Measurements from ENCODE around the gene CGB5.

DNA sequence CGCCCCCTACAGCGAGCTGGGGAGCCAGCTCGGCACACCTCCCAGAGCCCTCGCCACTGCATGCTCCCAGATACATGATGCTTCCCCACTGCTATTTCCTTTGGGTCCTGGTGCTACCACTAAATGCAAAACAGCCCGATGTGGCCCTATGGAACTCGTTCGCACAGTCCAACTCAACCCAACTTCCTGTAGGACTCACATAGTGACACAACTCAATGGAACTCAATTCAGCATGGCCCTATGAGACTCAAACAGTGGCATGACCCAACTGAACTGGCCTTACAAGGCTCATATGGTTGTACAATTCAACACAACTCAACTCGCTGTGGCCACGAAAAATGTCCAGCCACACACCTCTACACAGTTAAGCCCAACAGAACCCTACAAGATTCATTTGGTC, 25.4 kb downstream of the CGB5 start:
- TF ChIP-seq, protein P1, sequence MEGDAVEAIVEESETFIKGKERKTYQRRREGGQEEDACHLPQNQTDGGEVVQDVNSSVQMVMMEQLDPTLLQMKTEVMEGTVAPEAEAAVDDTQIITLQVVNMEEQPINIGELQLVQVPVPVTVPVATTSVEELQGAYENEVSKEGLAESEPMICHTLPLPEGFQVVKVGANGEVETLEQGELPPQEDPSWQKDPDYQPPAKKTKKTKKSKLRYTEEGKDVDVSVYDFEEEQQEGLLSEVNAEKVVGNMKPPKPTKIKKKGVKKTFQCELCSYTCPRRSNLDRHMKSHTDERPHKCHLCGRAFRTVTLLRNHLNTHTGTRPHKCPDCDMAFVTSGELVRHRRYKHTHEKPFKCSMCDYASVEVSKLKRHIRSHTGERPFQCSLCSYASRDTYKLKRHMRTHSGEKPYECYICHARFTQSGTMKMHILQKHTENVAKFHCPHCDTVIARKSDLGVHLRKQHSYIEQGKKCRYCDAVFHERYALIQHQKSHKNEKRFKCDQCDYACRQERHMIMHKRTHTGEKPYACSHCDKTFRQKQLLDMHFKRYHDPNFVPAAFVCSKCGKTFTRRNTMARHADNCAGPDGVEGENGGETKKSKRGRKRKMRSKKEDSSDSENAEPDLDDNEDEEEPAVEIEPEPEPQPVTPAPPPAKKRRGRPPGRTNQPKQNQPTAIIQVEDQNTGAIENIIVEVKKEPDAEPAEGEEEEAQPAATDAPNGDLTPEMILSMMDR (IDR thresholded peaks at IDR 0.05), result no peak
- TF ChIP-seq POLR2A (IDR thresholded peaks at IDR 0.05; ENCODE audit: low read depth) (no peak), POLR2AphosphoS5 (IDR thresholded peaks at IDR 0.05) (no peak)

Data from esophagus muscularis mucosa (tissue), 3 donors.